Natural killer cell (primary cell): ENCODE data around the gene GAB4. TPM values are rescaled to one million over a fixed set of nuclear protein-coding genes. Genes with fewer than 3 reads are reported as not detected.
"Not testable (repeated sequence)": the region's sequence is repeated elsewhere in the genome, so short reads cannot be mapped to it uniquely, and the experiment has no call there.

ENCODE experiments used
- ATAC-seq, 3 donors: fragments of 150-1000 bp in 2 of 3; fragments of 200-7000 bp in 1 of 3; cut with Tn5 transposase; 1 replicate in 1 of 3; 2 replicates in 2 of 3; pipeline ENCODE4 v1.10.0; 2021; ENCODE audit warnings: mild to moderate bottlenecking in 2 of 3, moderate library complexity in 2 of 3
- DNase-seq, 2 donors: peaks; one replicate each; pipeline versions ENCODE4 v3.0.0 to v3.0.0-alpha.2; 2013 to 2021; ENCODE audit warnings: mixed read lengths in 1 of 2
- H3K27ac ChIP-seq: one replicate; pipeline ENCODE4 v1.5.1; 2013; ENCODE audit warnings: mild to moderate bottlenecking, low read length
- H3K27me3 ChIP-seq: one replicate; pipeline ENCODE4 v1.6.1; 2013; ENCODE audit warnings: low read length; ENCODE audit not compliant: control insufficient read depth, insufficient read depth
- H3K36me3 ChIP-seq: one replicate; pipeline ENCODE4 v1.6.1; 2013; ENCODE audit warnings: low read length; ENCODE audit not compliant: control insufficient read depth, insufficient read depth
- H3K4me1 ChIP-seq: one replicate; pipeline ENCODE4 v1.6.1; 2013; ENCODE audit warnings: low read length; ENCODE audit not compliant: control insufficient read depth, insufficient read depth
- H3K4me3 ChIP-seq: one replicate; pipeline ENCODE4 v1.5.1; 2013; ENCODE audit warnings: low read length
- H3K9me3 ChIP-seq: one replicate; pipeline ENCODE4 v1.6.1; 2013; ENCODE audit warnings: low read length; ENCODE audit not compliant: control insufficient read depth, insufficient read depth
- H3K27ac Mint-ChIP-seq, 2 donors: one replicate each; pipeline ENCODE4 v1.8.0; 2022; ENCODE audit warnings: mild to moderate bottlenecking in 2 of 2, mixed read lengths in 2 of 2, moderate library complexity in 1 of 2
- H3K27me3 Mint-ChIP-seq, 2 donors: one replicate each; pipeline ENCODE4 v1.8.0; 2022; ENCODE audit warnings: low read depth in 2 of 2, mixed read lengths in 2 of 2
- H3K36me3 Mint-ChIP-seq: one replicate; pipeline ENCODE4 v1.8.0; 2022; ENCODE audit warnings: mixed read lengths
- H3K4me1 Mint-ChIP-seq, 2 donors: one replicate each; pipeline ENCODE4 v1.8.0; 2022; ENCODE audit warnings: mixed read lengths in 2 of 2
- H3K4me3 Mint-ChIP-seq: one replicate; pipeline ENCODE4 v1.8.0; 2022; ENCODE audit warnings: mild to moderate bottlenecking, moderate library complexity, mixed read lengths
- H3K9me3 Mint-ChIP-seq, 2 donors: one replicate each; pipeline ENCODE4 v1.8.0; 2022; ENCODE audit warnings: mixed read lengths in 2 of 2
- WGBS: methylation state at CpG from one replicate; pipeline ENCODE4 v1.1.7; 2013; ENCODE audit warnings: missing lambda C conversion rate; ENCODE audit not compliant: insufficient coverage; 5-methylcytosine and 5-hydroxymethylcytosine counted together
- intact Hi-C: fragments of 100-400 bp; cut with micrococcal nuclease; formaldehyde crosslinking; loops from one replicate; pipeline ENCODE4 v1.14.2; 2022
- total RNA-seq, 4 donors: library from RNA; stranded (reverse); fragments of 120-200 nt in 1 of 4; gene quantifications; one replicate each; pipeline versions ENCODE4 v1.2.3 to v1.2.4, GENCODE V29; 2013 to 2022
- TF ChIP-seq, protein P1 (sequence below): fragments of 200-600 bp; IDR thresholded peaks from one replicate; pipeline ENCODE4 v1.8.0; 2022; ENCODE audit warnings: antibody characterized with exemption

Gene GAB4
- total RNA-seq, 3 donors from 2014 or later (not counting 1 experiment from before 2014, with no cell fraction given): 0.57 to 4.6 (median 2.7) TPM

DNA sequence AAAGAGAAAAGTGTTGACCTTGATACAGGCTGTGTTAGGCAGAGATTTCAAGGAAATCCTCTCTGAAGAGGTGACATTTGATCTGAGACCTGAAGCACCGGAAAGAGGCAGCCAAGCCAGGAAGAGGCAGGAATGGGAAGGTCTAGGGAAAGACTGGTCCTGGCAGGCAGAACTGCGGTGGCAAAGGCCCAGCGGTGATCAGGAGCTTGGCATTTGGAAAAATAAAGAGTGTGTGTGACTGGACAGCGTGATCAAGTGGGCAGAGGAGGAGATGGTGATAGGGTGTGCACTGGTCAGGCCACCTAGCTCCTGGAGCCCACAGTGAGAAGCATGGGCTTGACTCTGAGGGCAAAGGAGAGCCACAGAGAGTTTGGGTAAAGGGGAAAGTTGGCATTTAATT lies 27.2 kb upstream of the GAB4 start:
- ATAC-seq (no peak), DNase-seq (no peak)
- H3K4me1 ChIP-seq: peaks cover 8% of the 10 kb centered on the region
- TF ChIP-seq, protein P1, sequence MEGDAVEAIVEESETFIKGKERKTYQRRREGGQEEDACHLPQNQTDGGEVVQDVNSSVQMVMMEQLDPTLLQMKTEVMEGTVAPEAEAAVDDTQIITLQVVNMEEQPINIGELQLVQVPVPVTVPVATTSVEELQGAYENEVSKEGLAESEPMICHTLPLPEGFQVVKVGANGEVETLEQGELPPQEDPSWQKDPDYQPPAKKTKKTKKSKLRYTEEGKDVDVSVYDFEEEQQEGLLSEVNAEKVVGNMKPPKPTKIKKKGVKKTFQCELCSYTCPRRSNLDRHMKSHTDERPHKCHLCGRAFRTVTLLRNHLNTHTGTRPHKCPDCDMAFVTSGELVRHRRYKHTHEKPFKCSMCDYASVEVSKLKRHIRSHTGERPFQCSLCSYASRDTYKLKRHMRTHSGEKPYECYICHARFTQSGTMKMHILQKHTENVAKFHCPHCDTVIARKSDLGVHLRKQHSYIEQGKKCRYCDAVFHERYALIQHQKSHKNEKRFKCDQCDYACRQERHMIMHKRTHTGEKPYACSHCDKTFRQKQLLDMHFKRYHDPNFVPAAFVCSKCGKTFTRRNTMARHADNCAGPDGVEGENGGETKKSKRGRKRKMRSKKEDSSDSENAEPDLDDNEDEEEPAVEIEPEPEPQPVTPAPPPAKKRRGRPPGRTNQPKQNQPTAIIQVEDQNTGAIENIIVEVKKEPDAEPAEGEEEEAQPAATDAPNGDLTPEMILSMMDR: no peak
- intact Hi-C loops: no loop called here
- Mint-ChIP-seq H3K27me3 (peaks cover 9 to 14% of the 10 kb centered on the region in 2 donors), H3K4me1 (peaks cover 6 to 8% of the 10 kb centered on the region in 2 donors), H3K27ac (peak overlapping the region in 1 of 2 donors; percentile 47), H3K36me3 (no peaks in the 10 kb centered on the region), H3K9me3 (no peaks in the 10 kb centered on the region), H3K4me3 (peak overlapping the region; percentile 80)
- peaks cover 3% of the 10 kb centered on the region for H3K27me3 ChIP-seq
- H3K27ac ChIP-seq: no peak overlapping the region
- no peak overlapping the region for H3K4me3 ChIP-seq
- no peaks in the 10 kb centered on the region for H3K36me3 ChIP-seq
- peaks cover 3% of the 10 kb centered on the region for H3K9me3 ChIP-seq
- WGBS: 95% methylated on average over 4 of the region's 4 CpGs

- H3K4me1 ChIP-seq, DNase-seq, H3K27me3 ChIP-seq, H3K36me3 ChIP-seq, ATAC-seq, H3K4me3 ChIP-seq, H3K36me3 Mint-ChIP-seq, H3K4me1 Mint-ChIP-seq, H3K27ac Mint-ChIP-seq, H3K27ac ChIP-seq, H3K9me3 Mint-ChIP-seq, intact Hi-C loops, H3K9me3 ChIP-seq: not testable (repeated sequence)
- WGBS: 100% methylated on average over 1 of the region's 2 CpGs
- H3K27me3 Mint-ChIP-seq: peaks cover 9 to 14% of the 10 kb centered on the region in 2 donors
- H3K4me3 Mint-ChIP-seq: peak overlapping the region; percentile 17
Observed at GRCh38 chr22:17034532-17034931, 26.5 kb upstream of the GAB4 start.

GRCh38 chr22:17032277-17032676 lies 24.3 kb upstream of the GAB4 start:
- intact Hi-C loops, H3K9me3 ChIP-seq, ATAC-seq, H3K9me3 Mint-ChIP-seq, H3K27me3 ChIP-seq, H3K36me3 ChIP-seq, H3K4me3 Mint-ChIP-seq, H3K36me3 Mint-ChIP-seq, DNase-seq, H3K4me3 ChIP-seq, H3K4me1 Mint-ChIP-seq, H3K27ac ChIP-seq, H3K4me1 ChIP-seq, H3K27ac Mint-ChIP-seq: not testable (repeated sequence)
- 95% methylated on average over 2 of the region's 2 CpGs for WGBS
- H3K27me3 Mint-ChIP-seq: peaks cover 9 to 22% of the 10 kb centered on the region in 2 donors

GRCh38 chr22:17024380-17024779 lies 16.4 kb upstream of the GAB4 start:
- ATAC-seq, H3K9me3 Mint-ChIP-seq, H3K36me3 ChIP-seq, H3K27me3 ChIP-seq, H3K27ac Mint-ChIP-seq, H3K27ac ChIP-seq, H3K4me3 Mint-ChIP-seq, DNase-seq, H3K36me3 Mint-ChIP-seq, H3K9me3 ChIP-seq, H3K4me1 ChIP-seq, intact Hi-C loops, H3K4me1 Mint-ChIP-seq, H3K4me3 ChIP-seq: not testable (repeated sequence)
- 64% methylated on average over 5 of the region's 5 CpGs for WGBS
- peaks cover 11 to 34% of the 10 kb centered on the region in 2 donors for H3K27me3 Mint-ChIP-seq

- ATAC-seq: not testable (repeated sequence)
- 91% methylated on average over 6 of the region's 6 CpGs for WGBS
Observed at GRCh38 chr22:17015552-17015951, 7.5 kb upstream of the GAB4 start.

GRCh38 chr22:17014101-17014440 lies 6.0 kb upstream of the GAB4 start:
- H3K27me3 ChIP-seq, H3K36me3 Mint-ChIP-seq, H3K4me1 ChIP-seq, DNase-seq, H3K4me3 Mint-ChIP-seq, intact Hi-C loops, H3K4me1 Mint-ChIP-seq, H3K9me3 Mint-ChIP-seq, H3K36me3 ChIP-seq, H3K4me3 ChIP-seq, H3K27ac ChIP-seq, H3K9me3 ChIP-seq, H3K27ac Mint-ChIP-seq, ATAC-seq: not testable (repeated sequence)
- 90% methylated on average over 3 of the region's 3 CpGs for WGBS
- H3K27me3 Mint-ChIP-seq: peaks cover 7 to 26% of the 10 kb centered on the region in 2 donors

More at GRCh38 chr22:17015552-17015951, 7.5 kb upstream of the GAB4 start:
- H3K27me3 ChIP-seq, H3K36me3 ChIP-seq, H3K9me3 ChIP-seq, H3K4me1 ChIP-seq, DNase-seq, H3K4me1 Mint-ChIP-seq, H3K27ac Mint-ChIP-seq, H3K4me3 ChIP-seq, H3K9me3 Mint-ChIP-seq, intact Hi-C loops, H3K27ac ChIP-seq, H3K36me3 Mint-ChIP-seq, H3K4me3 Mint-ChIP-seq: not testable (repeated sequence)
- peaks cover 10 to 23% of the 10 kb centered on the region in 2 donors for H3K27me3 Mint-ChIP-seq
